Ishikawa (cell line): Measurements from ENCODE around the gene PCYT1B.

Experiments
- CEBPB ChIP-seq: IDR thresholded peaks from 2 replicates; pipeline ENCODE4 v1.6.1; 2012
- CREB1 ChIP-seq: IDR thresholded peaks from 2 replicates; pipeline ENCODE4 v1.6.1; 2012; ENCODE audit warnings: low read depth
- EP300 ChIP-seq: IDR thresholded peaks from 2 replicates; pipeline ENCODE4 v1.6.1; 2012; ENCODE audit warnings: borderline replicate concordance
- FOXM1 ChIP-seq: IDR thresholded peaks from 2 replicates; pipeline ENCODE4 v1.6.1; 2012; ENCODE audit warnings: low read depth, borderline replicate concordance
- MAX ChIP-seq: IDR thresholded peaks from 2 replicates; pipeline ENCODE4 v1.6.1; 2012
- NFIC ChIP-seq: IDR thresholded peaks from 2 replicates; pipeline ENCODE4 v1.6.1; 2012
- RAD21 ChIP-seq: IDR thresholded peaks from 2 replicates; pipeline ENCODE4 v1.6.1; 2012; ENCODE audit warnings: low read depth
- REST ChIP-seq: IDR thresholded peaks from 2 replicates; pipeline ENCODE4 v1.6.1; 2012; ENCODE audit warnings: low read depth, mild to moderate bottlenecking
- TAF1 ChIP-seq: IDR thresholded peaks from 2 replicates; pipeline ENCODE4 v1.6.1; 2012; ENCODE audit warnings: low read depth, mild to moderate bottlenecking
- TCF12 ChIP-seq: IDR thresholded peaks from 2 replicates; pipeline ENCODE4 v1.6.1; 2012; ENCODE audit warnings: low read depth
- TEAD4 ChIP-seq: IDR thresholded peaks from 2 replicates; pipeline ENCODE4 v1.6.1; 2012
- USF1 ChIP-seq: IDR thresholded peaks from 2 replicates; pipeline ENCODE4 v1.6.1; 2012
- YY1 ChIP-seq: IDR thresholded peaks from 2 replicates; pipeline ENCODE4 v1.6.1; 2012; ENCODE audit warnings: low read depth
- ZBTB7A ChIP-seq: IDR thresholded peaks from 2 replicates; pipeline ENCODE4 v1.6.1; 2012; ENCODE audit warnings: low read depth

- TF ChIP-seq YY1 (no peak), REST (no peak), EP300 (no peak), TAF1 (no peak), CREB1 (no peak), MAX (no peak), RAD21 (no peak), TEAD4 (no peak), USF1 (no peak), CEBPB (no peak), FOXM1 (no peak), TCF12 (no peak), NFIC (no peak), ZBTB7A (no peak)
These were observed 133.7 kb downstream of the PCYT1B start for GRCh38 chrX:24513416-24513815.
